Stimulated activated CD4-positive, alpha-beta T cell treated with anti-CD3 and anti-CD28 coated beads, TNF-alpha, amount 100 ng/mL, for 48 hours (primary cell): ENCODE data around the gene DOCK1.

Experiments used
- DNase-seq, 3 donors: peaks; one replicate each; pipeline ENCODE4 v3.0.0-alpha.2; 2020; ENCODE audit warnings: low read depth in 3 of 3

DOCK1 gene

DNA sequence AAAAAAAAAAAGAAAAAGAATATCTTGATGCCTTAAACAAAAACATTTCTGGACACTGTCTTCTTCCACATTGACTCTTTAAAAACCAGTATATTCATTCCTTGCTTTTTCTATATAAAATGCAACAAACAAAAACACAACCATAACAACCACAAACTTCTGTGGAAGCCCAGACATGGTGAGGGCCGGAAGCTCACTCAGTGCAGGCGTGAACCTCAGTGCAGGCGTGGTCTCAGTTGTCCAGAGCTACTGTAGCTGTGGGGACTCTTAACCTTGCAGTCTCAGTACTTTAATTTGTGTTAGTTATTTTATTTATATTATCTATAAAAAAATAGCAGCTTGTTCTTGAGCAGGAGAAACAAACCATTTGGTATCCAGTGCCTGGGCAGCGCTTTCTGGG lies 131.8 kb downstream of the DOCK1 start:
- no peak for DNase-seq

DNA sequence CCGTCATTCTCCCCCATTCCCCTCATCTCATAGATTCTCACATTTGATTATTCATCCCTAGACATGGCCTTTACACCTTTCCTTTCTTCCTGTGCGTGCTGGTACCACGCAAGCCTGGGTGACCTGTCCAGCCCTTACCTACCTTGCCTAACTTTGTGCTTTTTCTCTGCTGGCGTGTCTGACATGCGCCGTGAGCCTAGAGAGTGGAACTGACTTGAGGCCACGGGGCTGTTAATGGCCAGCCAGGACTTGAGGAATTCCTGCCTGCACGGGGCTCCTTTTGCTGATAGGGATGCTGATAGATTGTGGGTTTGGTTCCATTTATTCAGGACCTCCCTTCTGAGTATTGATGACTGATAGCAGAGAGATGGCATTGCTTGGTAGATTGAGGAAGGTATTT lies 134.2 kb downstream of the DOCK1 start:
- no peak for DNase-seq

DNA sequence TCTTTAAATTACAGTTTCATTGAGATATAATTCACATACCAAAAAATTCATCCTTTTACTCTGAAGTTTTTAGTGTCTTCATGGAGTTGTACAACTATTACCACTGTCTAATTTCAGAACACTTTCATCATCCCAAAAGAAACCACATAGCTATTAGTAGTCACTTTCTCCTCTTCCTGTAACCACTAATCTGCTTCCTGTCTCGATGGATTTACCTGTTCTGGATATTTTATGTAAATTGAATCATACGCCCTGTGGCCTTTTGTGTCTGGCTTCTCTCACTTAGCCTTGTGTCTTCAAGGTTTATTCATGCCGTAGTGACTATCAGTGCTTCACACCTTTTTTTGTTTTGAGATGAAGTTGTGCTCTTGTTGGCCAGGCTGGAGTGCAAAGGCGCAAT lies 135.5 kb downstream of the DOCK1 start:
- no peak for DNase-seq

DNA sequence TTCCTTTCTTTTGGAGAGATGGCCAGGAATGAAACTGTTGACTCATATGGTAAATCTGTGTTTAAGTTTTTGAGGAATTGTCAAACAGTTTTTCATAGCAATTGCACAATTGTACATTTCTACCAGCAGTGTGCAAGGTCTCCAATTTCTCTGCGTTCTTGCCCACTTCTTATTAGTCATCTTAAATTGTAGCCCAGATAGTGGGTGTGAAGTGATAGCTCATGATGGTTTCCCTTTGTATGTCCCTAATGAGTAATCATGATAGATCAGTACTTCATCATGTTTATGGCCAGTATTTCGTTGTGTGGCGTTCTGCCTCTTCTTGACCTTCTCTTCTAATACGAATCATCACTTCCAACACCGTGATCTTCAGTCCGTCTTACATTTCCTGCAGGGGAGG lies 136.3 kb downstream of the DOCK1 start:
- DNase-seq: no peak

DNA sequence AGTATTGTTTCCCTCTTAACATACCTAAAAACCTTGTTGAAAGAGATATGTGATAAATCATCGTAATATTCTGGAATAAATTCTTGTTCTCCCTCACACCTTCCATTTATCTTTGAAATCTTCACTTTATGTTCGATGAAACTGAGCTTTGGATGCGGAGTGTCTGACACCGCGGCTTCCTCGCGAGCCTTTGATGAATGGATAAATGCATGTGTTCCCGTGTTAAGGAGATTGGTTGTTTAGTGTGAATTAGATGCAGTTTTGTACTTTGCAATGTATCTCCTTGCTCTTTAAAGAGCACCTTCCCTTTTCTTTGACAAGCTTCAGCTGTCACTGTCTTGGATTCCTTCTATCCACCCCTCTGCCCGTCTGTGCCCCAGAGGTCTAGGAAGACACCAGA lies 138.1 kb downstream of the DOCK1 start:
- no peak for DNase-seq

DNA sequence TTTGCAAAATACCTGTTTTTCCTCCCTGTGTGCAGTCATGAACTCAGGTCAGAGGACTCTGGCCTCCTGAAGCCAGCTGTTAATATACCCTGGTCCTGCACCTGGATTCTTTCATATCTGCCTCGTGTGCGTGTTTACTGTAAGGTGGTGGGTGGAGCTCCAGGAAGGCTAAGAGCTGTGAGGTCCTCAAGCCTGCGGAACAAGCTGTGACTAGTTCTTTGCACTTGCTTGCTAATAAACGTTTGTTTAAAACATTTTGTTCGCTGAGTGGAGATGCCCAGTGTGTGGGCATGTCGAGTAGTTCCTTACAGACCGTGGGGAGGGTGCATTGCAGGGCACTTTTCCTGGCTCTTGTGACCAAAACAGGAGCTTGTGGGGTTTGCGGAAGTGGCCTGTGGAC lies 139.0 kb downstream of the DOCK1 start:
- no peak for DNase-seq

DNA sequence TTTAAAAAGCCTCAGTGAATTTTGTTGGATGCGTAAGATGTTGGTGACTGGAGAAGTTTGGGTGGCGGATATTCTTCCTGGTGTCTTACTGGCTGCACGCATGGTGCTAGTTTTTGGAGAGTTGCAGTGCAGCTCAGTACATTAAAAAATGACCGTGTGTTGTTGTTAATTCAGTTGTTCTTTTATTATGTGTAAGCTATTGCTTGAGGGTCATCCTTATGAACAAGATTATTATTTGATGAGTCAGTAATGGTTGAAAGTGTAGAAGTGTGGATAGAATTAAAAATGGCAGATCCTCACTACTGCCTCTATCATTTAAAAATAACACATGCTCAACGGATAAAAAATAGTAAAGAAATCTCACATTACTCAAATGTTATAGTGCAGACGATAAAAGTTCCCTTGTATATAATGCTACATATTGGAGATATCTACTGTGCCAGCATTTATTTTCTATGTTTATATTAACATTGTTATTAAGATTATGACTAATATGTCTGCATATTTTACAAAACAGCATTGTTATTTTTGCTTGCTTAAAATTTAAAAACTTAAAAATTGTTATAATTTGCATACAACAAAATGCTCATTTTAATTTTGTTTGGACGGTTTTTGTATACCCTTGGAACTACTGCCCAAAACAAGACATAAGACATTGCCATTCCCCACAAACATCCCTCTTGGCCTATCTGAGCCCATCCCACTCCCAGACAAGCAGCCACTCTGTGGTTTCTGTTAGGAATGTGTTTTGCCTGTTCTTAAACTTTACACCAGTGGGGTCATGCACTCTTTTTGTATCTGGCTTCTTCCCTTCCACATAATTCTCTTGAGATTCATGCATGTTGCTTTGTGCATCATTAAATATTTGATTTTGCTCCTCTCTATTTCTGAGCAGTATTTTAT lies 142.0 kb downstream of the DOCK1 start:
- no peak for DNase-seq

DNA sequence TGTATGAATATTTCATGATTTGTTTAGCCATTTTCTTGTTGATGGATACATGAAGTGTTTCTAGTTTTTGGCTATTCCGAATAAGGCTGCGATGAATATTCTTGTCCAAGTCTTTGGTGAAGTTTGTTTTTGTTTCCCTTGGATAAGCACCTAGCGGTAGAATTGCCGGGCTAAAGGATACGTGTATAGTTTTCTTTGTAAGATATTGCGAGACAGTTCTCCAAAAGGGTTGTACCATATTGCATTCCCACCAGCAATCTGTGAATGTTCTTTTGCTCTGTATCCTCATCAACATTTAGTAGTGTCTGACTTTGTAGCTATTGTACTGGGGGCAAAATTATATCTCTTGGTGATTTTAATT lies 142.6 kb downstream of the DOCK1 start:
- no peak for DNase-seq

DNA sequence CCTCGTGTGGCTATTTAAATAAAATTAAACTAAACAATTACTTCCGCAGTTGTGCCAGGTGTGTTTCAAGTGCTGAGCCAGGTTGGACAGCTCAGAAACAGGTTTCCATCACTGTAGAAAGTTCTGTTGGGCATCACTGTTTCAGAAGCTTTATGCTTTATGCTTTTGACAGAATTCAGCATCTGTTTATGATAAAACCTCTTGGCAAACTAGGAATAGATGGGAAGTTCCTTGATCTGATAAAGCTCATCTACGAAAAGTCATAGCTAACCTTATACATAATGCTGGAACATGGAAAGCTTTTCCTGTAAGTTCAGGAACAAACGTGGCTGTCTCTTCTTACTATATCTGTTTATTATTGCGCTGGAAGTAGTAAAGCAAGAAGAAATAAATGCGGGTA lies 143.4 kb downstream of the DOCK1 start:
- no peak for DNase-seq

DNA sequence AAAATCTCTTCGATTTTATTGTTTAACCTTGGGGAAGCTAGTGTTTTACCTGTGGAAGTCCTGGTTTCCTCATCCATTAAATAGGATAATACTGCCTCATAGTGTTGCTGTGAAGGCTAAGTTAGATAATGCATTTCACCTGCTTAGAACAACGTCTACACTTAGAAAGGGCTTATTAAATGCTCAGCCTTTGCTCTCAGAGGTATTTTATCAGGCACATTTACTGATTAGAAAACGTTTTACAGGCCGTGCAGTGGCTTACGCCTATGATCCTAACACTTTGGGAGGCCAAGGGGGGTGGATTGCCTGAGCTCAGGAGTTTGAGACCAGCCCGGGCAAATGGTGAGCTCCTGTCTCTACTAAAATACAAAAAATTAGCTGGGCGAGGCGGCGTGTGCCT lies 146.8 kb downstream of the DOCK1 start:
- no peak for DNase-seq

DNA sequence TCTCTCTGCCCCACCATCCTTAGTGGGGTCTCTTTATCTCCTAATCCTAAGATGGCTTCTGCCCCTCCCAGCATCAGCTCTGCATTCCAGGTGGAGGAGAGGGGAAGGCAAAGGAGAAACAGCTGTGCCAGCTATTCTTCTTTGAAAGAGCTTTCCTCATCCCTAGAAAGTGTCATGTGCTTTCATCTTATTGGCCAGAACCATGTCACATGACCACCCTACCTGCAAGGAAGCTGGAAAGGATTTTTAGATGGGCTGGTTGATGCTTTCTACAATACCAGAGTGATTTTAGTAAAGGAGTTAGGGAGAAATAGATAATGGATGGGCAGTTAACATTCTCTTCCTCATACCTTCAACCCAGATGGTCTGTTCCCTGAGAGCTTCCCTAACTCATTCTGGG lies 150.0 kb downstream of the DOCK1 start:
- no peak for DNase-seq

DNA sequence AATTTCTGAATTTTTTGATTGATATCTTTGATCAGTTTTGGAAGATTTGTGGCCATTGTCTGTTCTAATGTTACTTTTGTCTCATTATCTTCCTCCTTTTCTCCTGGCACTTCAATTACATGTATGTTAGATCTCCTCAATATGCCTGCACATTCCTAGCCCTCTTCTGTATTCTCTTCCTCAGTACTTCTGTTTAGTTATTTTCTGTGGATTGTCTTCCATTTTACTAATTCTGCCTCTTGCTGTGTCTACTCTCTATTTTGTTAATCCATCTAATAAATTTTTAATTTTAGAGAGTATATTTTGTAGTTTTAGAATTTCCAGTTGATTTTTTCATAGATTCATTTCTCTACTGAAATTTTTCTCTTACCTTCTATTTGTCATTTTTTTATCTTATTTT lies 154.1 kb downstream of the DOCK1 start:
- no peak for DNase-seq

DNA sequence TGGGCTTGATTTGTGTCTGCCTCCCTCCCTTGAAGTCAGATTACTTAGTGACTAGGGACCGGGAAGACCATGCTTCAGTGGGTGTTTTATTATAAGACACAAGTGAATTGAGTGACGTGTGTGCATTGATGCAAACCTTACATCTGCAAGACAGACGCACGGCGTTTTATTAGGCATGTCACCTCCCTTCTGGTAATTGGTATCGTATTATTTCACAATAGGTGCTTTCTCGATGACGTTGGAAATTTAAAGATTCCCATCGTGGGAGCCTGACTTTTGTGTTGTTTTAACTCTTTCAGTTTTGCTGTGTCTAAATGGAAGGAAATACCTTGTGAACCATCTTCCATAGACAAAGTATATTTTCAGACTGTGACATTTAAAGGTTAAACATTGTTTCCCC lies 158.5 kb downstream of the DOCK1 start:
- DNase-seq: no peak

DNA sequence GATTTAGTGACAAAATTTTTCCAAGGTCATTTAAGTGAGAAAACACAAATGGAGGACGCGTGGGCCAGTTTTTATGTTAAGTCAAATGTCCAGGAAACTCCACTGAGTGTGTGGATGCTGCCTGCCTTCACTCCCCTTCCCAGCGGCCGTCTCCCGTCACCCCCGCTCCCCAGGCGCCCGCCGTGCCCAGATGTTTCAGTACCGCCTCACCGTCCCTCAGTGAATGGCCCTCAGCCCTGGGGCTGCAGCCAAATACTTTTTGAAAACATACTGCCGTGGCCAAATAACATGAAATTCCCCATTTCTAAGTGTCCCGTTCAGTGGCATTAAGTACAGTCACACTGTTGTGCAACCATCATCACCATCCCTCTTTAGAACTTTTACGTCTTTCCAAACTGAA lies 159.2 kb downstream of the DOCK1 start:
- DNase-seq: no peak

DNA sequence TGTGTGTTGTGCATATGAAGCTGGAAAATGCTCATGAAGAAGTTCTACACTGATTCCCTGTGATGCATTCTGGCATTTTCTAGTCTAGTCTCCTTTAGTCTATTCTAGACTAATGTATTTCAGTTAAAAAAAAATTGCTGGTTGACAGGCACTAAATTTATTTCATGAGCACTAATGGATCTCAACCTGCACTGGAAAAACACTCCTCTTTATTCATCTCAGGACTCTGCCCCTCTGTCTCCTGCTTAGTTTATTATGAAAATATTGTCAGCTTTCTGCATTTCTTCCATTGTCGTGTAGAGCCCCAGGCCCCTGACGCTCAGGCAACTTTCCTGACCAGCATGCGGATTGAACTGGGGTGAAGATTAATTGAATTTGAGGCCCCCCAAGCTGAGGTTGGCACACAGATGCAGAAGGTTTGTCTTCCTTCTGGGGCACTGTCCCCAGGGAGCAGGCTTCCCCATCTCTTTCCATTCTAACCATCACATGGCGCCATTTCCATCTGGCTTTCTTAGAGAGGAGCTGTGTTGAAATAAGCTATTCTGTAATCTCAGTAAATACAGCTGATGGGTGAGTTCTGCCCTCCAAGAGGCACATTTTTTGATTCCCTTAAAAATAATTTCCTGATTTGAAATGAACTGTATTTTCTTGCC lies 162.4 kb downstream of the DOCK1 start:
- no peak for DNase-seq

DNA sequence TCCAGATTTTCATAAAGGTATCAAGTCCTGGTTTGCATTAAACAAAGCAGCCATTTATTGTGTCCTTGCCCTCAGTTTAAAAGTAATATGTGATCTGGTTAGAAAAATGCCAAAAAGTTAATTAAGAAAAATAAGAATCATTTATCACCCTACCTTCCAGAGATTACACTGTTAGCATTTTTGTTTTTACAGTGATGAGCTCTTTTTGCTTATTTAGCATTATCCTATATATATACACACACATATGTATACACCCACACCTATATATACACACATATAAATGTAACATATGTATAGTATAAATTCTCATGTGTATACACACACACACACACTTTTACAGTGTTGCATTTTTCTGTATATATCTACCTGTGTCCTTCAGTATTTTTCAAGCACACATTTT lies 163.3 kb downstream of the DOCK1 start:
- DNase-seq: no peak

DNA sequence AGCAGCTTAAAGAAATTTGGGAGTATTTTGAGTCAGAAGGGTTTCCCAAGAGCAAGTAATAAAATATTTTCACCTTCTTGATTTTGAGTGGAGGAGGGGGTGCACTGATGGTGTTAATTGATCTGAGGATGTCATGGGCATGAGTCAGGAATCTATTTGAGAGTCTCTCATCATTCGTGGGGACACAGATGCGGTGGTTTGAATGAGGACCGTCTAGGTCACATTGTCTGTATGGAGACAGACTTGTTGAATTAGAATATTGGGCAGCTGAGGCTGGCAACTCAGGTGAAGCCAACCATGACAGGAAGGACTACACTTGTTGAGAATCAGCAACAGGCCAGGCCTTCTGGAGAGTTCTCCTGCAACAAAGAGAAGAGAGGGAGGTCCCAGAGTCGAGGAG lies 164.2 kb downstream of the DOCK1 start:
- no peak for DNase-seq

DNA sequence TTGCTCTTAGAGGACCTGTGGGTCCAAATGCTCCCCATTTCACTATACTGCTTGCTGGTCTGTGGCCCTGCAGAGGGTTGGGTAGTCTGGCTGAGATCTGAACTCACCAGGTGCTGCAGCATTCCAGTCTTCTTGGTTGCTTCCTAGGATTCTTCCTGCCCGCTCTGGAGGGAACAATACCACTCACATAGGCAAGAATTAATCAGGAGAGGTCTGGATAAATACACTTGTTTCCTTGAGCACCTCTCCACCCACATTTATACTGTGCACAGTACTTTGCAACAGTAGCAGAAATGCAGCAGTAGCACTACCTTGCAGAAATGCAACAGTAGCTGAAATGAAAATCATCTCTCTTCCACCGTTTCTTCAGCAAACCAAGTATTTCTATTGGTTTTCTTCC lies 165.9 kb downstream of the DOCK1 start:
- DNase-seq: no peak

DNA sequence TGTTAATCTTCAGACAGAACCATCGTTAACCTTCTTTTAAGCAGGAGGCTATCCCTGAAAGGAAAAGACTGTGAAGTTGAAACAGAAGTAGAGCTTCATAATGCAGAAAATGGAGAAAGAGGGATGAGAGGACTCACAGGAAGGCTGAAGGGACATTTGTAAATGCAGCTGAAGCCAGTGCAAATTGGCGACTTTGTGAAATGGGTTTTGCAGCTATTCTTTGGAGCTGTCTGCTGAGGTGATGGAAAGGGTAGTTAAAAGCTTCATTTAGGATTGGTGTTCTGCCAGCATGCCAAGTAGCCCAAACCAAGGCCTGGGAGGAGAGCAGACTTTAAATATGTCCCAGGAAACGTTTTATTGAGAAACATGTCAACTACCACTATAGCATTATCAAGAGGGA lies 168.4 kb downstream of the DOCK1 start:
- DNase-seq: no peak

DNA sequence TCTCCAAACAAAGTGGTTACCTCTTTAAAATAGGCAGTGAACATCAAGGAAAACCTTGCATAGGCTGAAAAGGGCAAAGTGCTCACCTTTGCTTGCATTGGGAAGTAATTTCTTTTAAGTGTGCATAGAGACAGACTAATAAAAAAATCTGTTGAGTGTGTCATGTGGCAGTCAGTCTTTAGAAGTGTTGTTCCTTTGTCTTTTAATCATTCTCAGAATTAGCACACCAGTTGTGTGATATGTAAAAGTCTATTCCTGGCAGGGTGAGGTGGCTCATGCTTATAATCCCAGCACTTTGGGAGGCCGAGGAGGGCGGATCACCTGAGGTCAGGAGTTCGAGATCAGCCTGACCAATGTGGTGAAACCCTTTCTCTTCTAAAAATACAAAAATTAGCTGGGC lies 174.2 kb downstream of the DOCK1 start:
- DNase-seq: no peak

DNA sequence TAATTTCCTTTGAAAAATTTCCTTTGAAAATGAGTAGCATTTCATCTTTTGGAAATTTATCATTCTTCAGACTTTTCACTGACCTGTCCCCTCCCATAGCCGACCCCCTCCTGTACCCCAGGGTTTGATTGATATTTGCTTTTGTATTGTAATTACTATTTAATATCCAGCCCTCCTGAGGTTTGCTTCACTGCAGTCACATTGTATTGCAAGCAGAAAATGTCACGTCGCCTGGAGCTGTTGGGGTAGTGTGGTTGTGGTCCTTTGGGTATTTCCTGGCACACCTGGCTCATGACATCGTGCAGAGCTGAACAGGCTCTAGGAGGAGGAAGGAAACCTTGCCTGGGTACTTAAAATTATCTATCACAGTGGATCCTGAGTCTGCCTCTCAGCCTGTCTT lies 175.1 kb downstream of the DOCK1 start:
- DNase-seq: no peak

DNA sequence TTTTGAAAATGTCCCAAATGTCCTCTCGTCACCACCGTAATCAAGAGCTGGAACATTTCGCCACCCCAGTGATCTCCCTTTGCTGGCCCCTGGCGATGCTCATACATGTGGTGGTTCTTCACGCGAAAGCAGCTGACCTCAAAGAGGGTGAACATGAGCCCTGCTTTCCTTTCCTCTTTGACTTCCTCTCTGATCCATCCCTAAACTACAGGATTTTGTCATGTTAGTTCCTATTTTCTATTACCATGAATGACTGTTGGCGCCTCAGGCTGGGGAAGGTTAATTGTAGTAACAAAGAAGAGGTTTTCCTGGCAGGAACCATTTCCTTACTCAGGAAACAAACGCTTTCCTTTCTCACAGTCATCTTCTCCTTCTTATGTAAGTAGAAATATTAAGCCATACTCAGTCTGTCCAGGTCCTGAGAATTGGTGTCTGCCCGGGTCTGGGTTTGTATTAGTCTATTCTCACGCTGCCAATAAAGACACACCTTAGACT lies 176.7 kb downstream of the DOCK1 start:
- DNase-seq: no peak

DNA sequence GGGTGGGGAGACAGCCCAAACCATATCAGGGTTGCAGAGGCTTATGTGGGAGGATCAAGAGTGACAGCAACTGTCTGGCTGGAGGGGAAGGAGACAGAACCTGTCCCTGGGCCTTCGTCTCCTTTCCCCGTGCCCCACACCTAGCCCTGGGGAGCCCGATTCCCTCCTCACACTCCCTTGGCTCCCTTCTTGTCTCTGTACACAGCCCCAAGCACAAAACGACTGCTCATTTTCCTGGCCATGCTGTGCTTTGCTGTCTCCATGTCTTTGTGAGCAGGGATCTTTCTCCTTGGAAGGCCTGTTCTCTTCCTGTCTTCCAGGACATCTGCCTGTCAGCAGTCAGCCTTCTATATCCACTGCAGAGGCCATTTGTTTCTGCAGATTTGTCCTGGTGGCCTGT lies 177.4 kb downstream of the DOCK1 start:
- no peak for DNase-seq

DNA sequence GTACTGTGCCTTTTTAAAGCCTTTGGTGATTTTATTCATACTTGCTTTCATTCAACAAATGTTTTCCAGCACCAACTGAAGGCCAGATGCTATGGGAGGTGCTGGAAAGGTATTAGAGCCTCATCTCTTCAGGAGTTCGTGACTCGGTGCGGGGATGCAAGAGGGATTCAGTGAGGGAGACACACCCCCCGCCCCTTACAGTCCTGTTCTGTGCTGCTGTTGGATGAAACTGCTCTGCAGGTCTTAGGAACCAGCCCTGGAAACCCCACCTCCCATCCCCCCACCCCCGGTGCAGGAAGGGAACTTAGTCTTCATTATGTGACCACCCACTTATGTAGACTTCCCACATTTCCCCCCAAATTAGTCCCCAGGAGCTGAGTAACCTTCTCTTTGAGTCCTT lies 180.7 kb downstream of the DOCK1 start:
- DNase-seq: no peak
